IPS-18c (cell line): ENCODE results near the gene ATP11A.

Source experiments
- H3K4me3 ChIP-seq: 2 replicates; pipeline ENCODE4 v1.7.0; 2013; ENCODE audit warnings: low read depth, mild to moderate bottlenecking, low read length, moderate library complexity; ENCODE audit not compliant: insufficient read depth
- H3K9me3 ChIP-seq: one replicate; pipeline ENCODE4 v1.6.1; 2013; ENCODE audit warnings: mild to moderate bottlenecking, low read length, moderate library complexity; ENCODE audit not compliant: control insufficient read depth, insufficient read depth

The ATP11A gene

DNA sequence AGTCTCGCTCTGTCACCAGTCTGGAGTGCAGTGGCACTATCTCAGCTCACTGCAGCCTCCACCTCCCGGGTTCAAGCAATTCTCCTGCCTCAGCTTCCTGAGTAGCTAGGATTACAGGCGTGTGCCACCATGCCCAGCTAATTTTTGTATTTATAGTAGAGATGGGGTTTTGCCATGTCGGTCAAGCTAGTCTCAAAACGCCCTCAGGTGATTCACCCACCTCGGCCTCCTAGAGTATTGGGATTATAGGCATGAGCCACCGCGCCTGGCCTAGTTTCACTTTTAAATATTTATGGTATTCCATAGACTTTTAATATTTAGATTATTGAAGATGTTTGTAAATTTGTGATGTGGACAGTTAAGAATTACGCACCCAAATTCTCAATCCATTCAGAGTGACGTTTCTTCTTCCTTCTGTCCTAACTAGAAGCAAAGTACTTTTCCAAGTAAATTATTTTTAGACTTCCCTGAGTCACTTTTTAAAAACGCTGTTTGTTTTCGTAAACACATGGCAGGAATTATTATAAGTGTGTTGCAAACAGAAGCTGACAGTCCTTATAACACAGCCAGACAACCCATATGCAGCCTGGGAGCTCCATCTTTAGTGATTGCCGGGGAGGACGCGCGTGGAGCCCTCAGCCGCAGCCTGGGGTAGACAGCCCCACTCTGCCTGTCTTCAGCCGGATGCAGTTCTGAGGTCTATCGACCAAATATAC is 131.7 kb downstream of the ATP11A start:
- Histone ChIP-seq H3K9me3 (peaks cover 11% of the 10 kb centered on the region), H3K4me3 (no peak overlapping the region)

DNA sequence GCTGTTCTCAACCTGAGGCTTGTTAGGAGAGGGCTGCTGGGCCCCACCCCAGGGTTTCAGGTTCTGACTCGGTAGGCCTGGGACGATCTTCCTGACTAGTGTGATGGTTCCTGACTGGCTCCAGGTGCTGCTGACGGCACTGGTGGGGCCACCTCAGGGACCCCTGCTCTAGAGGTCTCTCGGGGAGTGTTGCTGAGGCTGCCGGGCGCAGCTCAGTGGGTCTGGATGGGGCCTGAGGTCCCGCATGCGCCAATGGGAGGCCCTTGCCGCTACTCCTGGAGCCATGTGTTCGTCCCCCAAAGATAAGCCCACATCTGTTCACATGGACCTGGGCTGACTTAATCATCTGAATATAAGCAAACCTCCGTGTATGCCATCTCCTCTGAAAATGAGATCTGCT is 133.0 kb downstream of the ATP11A start:
- Histone ChIP-seq H3K9me3 (peaks cover 5% of the 10 kb centered on the region), H3K4me3 (no peak overlapping the region)

DNA sequence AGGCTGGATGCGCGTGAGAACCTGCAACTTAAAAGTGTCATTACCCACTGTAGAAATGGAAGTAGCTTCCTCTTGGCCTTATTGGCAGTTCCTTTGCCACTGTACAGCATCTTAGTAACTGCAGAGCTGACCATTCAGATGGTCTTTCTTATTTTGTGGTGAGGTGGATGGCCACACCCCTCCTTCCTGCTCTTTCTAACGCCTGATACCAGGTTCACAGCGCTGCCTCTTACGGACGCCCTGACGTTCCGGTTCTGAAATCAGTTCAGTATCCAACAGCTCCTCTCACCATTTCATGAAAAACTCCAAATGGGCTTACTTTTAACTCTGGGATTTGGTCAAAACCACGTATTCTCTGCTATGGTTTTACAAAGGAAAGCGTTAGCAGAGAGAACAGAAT is 134.6 kb downstream of the ATP11A start:
- no peak overlapping the region for H3K4me3 ChIP-seq
- H3K9me3 ChIP-seq: no peaks in the 10 kb centered on the region

DNA sequence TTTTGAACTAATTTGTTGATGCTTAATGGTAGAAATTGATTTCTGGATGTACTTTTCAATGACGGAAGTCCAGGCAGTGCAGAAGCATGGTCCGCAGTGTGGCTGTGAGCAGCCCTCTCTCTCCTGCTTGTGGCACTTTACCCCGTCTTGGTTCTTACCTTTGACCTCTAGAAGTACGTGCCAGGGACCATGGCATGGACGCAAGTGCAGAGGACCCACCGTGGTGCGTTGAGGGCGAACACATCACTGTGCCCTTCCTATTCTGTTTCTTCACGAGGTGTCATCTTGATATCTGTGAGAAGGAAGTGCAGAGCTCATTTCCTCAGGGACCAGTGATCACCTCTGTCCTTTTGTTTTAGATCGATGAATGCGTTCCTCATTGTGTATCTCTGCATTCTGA is 135.2 kb downstream of the ATP11A start:
- Histone ChIP-seq H3K9me3 (no peaks in the 10 kb centered on the region), H3K4me3 (no peak overlapping the region)

DNA sequence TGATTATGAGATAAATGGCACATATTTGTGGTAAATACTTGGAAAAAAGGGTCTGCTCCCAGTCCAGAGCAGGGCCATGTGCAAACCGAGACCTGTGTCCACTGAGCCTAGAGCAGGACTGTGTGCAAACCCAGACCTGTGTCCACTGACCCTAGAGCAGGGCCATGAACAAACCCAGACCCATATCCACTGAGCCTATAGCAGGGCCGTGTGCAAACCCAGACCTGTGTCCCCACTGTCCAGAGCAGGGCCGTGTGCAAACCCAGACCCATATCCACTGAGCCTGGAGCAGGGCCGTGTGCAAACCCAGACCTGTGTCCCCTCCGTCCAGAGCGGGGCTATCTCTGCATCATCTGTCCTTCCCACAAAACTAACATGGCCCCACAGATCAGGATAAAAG is 136.0 kb downstream of the ATP11A start:
- Histone ChIP-seq H3K9me3 (no peaks in the 10 kb centered on the region), H3K4me3 (no peak overlapping the region)

DNA sequence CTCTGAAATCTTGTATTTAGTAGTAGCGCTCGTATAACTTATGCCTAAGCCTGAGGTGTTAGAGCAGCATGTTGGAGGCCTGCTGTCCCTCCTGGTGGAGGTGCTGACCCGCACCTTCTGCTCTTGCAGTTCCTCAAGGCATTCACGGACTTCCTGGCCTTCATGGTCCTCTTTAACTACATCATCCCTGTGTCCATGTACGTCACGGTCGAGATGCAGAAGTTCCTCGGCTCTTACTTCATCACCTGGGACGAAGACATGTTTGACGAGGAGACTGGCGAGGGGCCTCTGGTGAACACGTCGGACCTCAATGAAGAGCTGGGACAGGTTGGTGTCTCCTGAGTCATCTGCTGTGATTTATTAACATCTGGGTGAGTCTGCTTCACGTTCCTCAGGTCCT is 136.7 kb downstream of the ATP11A start:
- Histone ChIP-seq H3K4me3 (no peak overlapping the region), H3K9me3 (no peaks in the 10 kb centered on the region)

DNA sequence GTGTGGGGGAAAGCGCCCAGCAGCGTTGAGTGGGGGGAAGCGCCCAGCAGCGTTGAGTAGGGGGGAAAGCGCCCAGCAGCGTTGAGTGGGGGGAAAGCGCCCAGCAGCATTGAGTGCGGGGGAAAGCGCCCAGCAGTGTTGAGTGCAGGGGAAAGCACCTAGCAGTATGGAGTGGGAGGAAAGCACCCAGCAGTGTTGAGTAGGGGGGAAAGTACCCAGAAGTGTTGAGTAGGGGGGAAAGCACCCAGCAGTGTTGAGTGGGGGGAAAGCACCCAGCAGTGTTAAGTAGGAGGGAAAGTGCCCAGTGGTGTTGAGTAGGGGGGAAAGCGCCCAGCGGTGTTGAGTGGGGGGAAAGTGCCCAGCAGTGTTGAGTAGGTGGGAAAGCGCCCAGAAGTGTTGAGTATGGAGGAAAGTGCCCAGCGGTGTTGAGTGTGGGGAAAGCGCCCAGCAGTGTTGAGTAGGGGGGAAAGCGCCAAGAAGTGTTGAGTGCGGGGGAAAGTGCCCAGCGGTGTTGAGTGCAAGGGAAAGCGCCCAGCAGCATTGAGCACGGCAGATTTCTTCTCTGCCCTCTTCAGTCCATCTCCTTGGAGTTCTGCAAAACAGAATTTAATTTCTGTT is 138.4 kb downstream of the ATP11A start:
- no peak overlapping the region for H3K4me3 ChIP-seq
- no peaks in the 10 kb centered on the region for H3K9me3 ChIP-seq

DNA sequence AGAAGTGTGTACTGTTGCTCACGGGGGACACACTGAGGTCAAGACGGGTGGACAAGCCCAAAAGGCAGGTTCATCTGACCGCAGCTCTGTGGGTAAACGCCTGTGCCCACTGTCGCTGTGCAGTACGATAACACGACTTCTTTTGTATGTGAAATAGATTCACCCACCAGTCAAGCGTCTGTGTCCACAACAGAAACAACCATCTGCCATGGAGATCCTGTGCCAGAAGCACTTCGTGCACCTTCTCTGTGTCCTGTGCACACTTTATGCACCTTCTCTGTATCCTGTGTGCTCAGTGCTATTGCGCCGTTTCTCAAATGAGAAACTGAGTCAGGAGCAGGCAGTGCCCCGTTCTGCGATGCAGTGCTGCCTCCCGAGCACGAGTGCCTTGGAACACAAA is 138.9 kb downstream of the ATP11A start:
- Histone ChIP-seq H3K4me3 (no peak overlapping the region), H3K9me3 (no peaks in the 10 kb centered on the region)

DNA sequence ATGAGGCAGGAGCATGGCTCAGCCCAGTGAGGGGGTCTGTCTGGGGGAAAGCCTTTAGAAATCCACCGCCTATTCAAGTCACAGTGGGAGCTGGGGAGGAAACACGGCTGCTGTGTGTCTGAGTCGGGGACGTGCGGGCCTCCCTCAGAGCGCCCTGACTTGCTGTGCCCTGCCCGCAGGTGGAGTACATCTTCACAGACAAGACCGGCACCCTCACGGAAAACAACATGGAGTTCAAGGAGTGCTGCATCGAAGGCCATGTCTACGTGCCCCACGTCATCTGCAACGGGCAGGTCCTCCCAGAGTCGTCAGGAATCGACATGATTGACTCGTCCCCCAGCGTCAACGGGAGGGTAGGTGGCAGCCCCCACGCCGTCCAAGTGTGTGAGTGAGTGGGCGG is 141.4 kb downstream of the ATP11A start:
- Histone ChIP-seq H3K9me3 (peaks cover 2% of the 10 kb centered on the region), H3K4me3 (no peak overlapping the region)

DNA sequence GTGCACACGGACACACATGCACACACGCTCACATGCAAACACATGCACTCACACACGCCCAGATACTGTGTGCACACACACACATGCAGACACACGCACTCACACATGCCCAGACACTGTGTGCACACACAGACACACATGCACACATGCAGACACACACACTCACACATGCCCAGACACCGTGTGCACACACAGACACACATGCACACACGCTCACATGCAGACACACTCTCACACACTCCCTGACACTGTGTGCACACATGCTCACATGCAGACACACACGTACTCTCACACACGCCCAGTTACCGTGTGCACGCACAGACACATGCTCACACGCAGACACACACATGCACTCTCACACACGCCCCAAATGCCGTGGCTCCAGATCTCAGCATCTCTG is 142.0 kb downstream of the ATP11A start:
- Histone ChIP-seq H3K4me3 (no peak overlapping the region), H3K9me3 (peaks cover 2% of the 10 kb centered on the region)

DNA sequence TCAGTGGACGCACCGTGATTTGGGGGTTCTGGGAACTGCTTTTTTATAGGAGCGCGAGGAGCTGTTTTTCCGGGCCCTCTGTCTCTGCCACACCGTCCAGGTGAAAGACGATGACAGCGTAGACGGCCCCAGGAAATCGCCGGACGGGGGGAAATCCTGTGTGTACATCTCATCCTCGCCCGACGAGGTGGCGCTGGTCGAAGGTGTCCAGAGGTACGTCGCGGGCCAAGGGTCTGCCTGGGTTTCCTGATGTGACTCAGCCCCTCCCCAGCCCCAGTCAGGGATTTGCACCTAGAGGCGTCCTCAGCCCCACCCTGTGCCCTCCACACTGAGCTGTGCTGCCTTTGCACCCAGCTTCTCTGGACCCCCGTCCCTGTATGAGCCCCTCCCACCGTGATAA is 143.0 kb downstream of the ATP11A start:
- Histone ChIP-seq H3K4me3 (no peak overlapping the region), H3K9me3 (peaks cover 2% of the 10 kb centered on the region)

DNA sequence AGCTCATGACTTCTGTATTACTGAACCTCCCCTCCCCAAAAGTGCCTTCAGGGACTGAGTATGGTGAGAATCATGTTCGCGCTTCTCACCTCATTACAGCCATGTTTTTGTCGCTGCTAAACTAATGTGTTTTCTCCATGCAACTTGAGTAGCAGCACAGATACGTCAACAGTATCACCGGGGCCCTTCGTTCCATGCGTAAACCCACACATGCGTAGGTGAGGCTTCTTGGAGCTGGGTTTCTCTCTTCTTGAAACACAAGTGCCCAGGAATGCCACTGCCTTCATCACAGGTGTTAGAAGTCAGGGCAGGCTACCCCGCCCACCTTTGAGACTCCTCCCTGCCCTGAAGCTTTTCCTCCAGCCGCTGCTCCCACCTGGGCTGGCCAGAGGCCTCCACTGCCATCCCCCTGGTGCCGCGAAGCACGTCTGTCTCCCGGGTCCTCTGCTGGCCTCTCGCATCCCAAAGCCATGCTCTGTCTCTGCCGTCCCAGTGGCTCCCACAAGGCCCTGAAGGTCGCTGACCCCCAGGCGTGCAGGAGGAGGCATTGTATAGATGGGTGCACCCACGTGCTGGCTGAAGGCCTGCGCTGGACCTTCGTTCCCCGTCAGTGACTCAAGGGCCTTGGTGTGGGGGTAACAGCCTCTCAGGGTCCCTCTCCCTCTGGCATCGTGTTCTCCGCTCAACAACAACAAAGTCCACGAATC is 143.9 kb downstream of the ATP11A start:
- peaks cover 2% of the 10 kb centered on the region for H3K9me3 ChIP-seq
- H3K4me3 ChIP-seq: no peak overlapping the region

DNA sequence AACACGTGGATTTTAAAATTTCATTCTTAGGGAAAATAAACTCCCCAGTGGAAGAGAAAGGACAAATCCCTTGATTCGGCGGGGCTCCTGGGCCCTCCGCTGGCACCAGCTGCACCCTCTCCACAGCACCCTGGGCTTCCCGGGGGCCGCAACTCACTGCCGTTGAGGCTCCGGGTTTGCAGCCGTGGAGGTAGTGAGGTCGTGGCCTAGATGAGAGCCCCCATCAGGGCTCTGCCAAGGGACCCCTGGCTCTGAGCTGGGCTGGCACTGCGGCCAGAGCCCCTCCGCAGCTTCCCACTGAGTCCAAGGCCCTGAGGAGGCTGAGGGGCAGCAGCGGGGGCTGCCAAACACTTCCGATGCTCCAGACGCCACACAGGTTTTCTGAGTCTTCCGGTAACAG is 145.5 kb downstream of the ATP11A start:
- H3K9me3 ChIP-seq: peaks cover 2% of the 10 kb centered on the region
- H3K4me3 ChIP-seq: no peak overlapping the region

DNA sequence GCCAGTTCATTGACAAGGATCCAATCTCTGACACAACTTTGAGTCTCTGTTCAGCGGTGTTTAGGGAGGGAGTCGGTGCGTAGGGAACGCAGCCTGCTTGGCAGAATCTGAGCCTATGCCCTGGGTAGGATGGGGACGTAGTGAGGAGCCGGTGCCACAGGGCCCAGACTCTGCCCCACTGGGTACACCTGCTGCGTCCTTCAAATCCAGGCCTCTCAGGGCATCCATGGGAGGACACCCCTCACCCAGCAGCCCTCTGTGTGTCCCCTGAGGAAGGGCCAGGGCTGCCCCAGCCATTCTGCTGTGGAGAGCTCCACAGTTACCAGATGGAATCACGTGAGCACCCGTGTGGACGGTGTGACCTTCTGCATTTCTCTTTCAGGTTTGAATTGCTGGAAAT is 146.0 kb downstream of the ATP11A start:
- H3K9me3 ChIP-seq: peaks cover 2% of the 10 kb centered on the region
- no peak overlapping the region for H3K4me3 ChIP-seq

DNA sequence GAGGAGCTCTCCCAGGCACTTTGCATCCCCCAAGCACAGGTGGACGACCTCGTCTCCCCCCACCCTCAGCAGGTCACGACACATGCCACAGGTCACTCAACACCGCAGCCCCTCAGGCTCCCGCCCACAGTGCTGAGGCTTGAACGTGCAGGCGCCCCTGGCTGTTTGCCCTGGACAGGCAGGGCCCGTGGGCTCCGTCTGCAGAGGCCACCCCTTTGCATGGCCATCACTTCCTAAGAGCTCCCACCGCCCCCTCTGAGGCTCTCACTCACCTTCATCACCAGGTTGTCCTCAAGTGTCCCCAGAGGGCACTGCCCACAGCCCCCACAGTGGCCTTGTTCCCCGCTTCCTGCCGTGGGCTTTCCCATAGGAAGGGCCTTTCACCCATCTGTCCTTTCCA is 147.1 kb downstream of the ATP11A start:
- H3K9me3 ChIP-seq: peaks cover 2% of the 10 kb centered on the region
- H3K4me3 ChIP-seq: no peak overlapping the region

DNA sequence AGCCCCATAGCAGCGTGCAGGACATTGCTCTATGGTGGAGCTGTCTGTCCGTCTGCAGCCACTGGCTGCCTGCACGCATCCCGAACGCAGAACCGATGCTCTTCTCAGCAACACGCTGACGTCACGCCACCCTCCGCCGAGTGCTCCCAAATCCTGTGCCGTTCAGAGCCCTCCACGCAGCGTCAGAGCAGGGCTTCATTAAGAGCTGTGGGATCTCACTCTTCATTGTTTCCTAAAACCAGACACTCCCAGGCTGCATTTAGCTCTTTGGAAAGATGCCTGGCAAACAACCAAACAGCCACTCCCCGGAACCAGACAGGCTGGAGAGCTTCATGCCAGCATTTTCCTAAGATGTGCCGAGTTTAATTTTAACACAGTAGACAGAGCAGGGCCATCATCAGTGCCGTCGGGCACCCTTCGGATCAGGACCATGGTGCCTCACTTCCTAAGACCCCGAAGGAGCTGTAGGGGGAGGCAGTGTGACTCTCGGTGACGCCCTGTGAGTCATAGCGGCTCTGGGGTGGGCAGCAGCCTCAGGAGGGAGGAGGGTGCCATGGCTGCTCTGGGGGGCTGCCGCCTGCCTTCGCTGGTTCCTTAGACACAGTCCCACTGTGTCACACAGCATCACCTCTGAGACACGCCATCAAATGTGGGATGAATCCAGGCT is 147.7 kb downstream of the ATP11A start:
- Histone ChIP-seq H3K9me3 (peaks cover 2% of the 10 kb centered on the region), H3K4me3 (no peak overlapping the region)

DNA sequence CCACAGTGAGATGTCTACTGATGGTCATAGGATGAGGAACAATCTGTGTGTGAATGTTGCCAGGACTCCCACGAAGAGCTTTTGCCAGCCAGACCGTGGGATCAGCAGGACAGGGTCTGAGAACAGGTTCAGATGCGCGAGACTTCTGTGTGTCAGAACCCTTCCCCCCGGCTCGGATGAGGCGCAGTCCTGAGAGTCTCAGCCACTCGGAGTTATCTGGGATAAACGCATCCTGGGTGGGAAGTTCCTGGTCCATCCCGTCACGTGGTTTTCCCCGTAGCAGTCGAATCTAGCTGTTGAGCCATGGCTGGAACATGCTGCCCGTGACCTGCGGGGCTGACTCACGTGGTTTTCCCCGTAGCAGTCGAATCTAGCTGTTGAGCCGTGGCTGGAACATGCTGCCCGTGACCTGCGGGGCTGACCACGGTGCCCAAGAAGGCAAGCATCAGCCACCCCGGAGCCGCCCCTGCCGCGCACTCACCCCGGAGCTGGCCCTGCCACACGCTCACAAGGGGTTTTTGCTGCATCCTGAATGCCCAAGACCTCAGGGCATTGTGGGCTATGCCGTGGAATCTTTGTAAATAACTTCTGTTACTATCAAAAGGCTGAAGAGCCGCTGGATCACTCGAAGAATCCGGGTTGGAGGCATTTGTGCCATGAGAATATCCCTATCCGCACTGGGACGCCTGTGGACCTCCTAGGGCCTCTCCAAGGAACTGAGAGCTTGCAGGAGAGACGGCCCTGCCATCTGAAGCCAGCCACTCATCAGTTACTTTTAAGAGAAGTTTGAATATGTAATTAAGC is 148.4 kb downstream of the ATP11A start:
- Histone ChIP-seq H3K9me3 (peaks cover 2% of the 10 kb centered on the region), H3K4me3 (no peak overlapping the region)
